GM19468 (cell line): Measurements from ENCODE around the gene RAVER1.

Experiments used
- ATAC-seq: cut with Tn5 transposase; IDR thresholded peaks from one replicate; pipeline ENCODE4 v1.9.1; 2021; ENCODE audit warnings: mild to moderate bottlenecking, moderate library complexity, moderate number of reproducible peaks; ENCODE audit not compliant: unreplicated experiment; ENCODE audit errors: extremely low read depth

The RAVER1 gene

GRCh38 chr19:10321417-10321797 lies 11.9 kb downstream of the RAVER1 start:
- ATAC-seq = no peak

GRCh38 chr19:10320602-10321416 lies 12.5 kb downstream of the RAVER1 start:
- no peak for ATAC-seq

GRCh38 chr19:10318807-10319682 lies 14.3 kb downstream of the RAVER1 start:
- ATAC-seq = no peak

- no peak for ATAC-seq
Measured at GRCh38 chr19:10317857-10318462, 15.4 kb downstream of the RAVER1 start.

GRCh38 chr19:10317045-10317856 lies 16.1 kb downstream of the RAVER1 start:
- no peak for ATAC-seq

- no peak for ATAC-seq
Measured at GRCh38 chr19:10316229-10317044, 16.9 kb downstream of the RAVER1 start.

- ATAC-seq = no peak
Measured at GRCh38 chr19:10315335-10316214, 17.8 kb downstream of the RAVER1 start, which contains the start of gene FDX2. TSS of gene FDX2 (minus strand) at chr19:10316015. CDS start at chr19:10315996, 19 bp downstream.

GRCh38 chr19:10309423-10309822 lies 23.9 kb downstream of the RAVER1 start, which contains the start of gene ZGLP1:
TSS of gene ZGLP1 (minus strand) at chr19:10309815.
- ATAC-seq = no peak

GRCh38 chr19:10306327-10306726 lies 27.0 kb downstream of the RAVER1 start:
- no peak for ATAC-seq

- ATAC-seq = no peak
Measured at GRCh38 chr19:10305139-10305806, 28.1 kb downstream of the RAVER1 start.

GRCh38 chr19:10299545-10300458 lies 33.5 kb downstream of the RAVER1 start:
- no peak for ATAC-seq

GRCh38 chr19:10295847-10296591 lies 37.3 kb downstream of the RAVER1 start:
- no peak for ATAC-seq

GRCh38 chr19:10295305-10295846 lies 38.0 kb downstream of the RAVER1 start:
- ATAC-seq = no peak

GRCh38 chr19:10294368-10294697 lies 39.0 kb downstream of the RAVER1 start:
- no peak for ATAC-seq

- ATAC-seq = no peak
Measured at GRCh38 chr19:10293637-10294367, 39.5 kb downstream of the RAVER1 start.
